ENCODE data around the gene ACY1.

Gene ACY1

GRCh38 chr3:51946796-51947195 is 36.5 kb upstream of the ACY1 start:
- DNase-seq = no peak

- DNase-seq = no peak
Measured at GRCh38 chr3:51947215-51947900, 36.0 kb upstream of the ACY1 start.

GRCh38 chr3:51948016-51948580 is 35.2 kb upstream of the ACY1 start:
- no peak for DNase-seq

GRCh38 chr3:51949121-51949520 is 34.2 kb upstream of the ACY1 start:
- DNase-seq = no peak

- DNase-seq = no peak
Measured at GRCh38 chr3:51950899-51951298, 32.4 kb upstream of the ACY1 start.

GRCh38 chr3:51953445-51953844 is 29.9 kb upstream of the ACY1 start:
- peak; percentile 65 for DNase-seq

- no peak for DNase-seq
Measured at GRCh38 chr3:51954105-51954504, 29.2 kb upstream of the ACY1 start.

- no peak for DNase-seq
Measured at GRCh38 chr3:51954713-51955112, 28.6 kb upstream of the ACY1 start.

GRCh38 chr3:51955175-51955892 is 28.0 kb upstream of the ACY1 start, which contains the start of gene GPR62:
TSS of gene GPR62 (plus strand) at chr3:51955381. CDS start at chr3:51955653, 272 bp downstream.
- no peak for DNase-seq

GRCh38 chr3:51955893-51956770 is 27.2 kb upstream of the ACY1 start:
- no peak for DNase-seq

- DNase-seq = no peak
Measured at GRCh38 chr3:51957520-51958205, 25.7 kb upstream of the ACY1 start.

- DNase-seq = no peak
Measured at GRCh38 chr3:51958603-51959521, 24.5 kb upstream of the ACY1 start.

GRCh38 chr3:51959651-51960050 is 23.7 kb upstream of the ACY1 start:
- DNase-seq = no peak

- no peak for DNase-seq
Measured at GRCh38 chr3:51960386-51960785, 22.9 kb upstream of the ACY1 start.

GRCh38 chr3:51961011-51961410 is 22.3 kb upstream of the ACY1 start:
- DNase-seq = no peak

- no peak for DNase-seq
Measured at GRCh38 chr3:51961602-51962569, 21.4 kb upstream of the ACY1 start.

GRCh38 chr3:51962854-51963530 is 20.3 kb upstream of the ACY1 start:
- no peak for DNase-seq

- DNase-seq = no peak
Measured at GRCh38 chr3:51963951-51964451, 19.3 kb upstream of the ACY1 start.

- no peak for DNase-seq
Measured at GRCh38 chr3:51964521-51964920, 18.8 kb upstream of the ACY1 start.

All from NCI-H226 (cell line).